ENCODE results near the gene TLR9. TPM values are rescaled to one million over a fixed set of nuclear protein-coding genes. Genes with fewer than 3 reads are reported as not detected.

The TLR9 gene
- total and polyA plus RNA-seq, 8 donors = 0.21 to 1.5 (median 0.41) TPM; not detected in 1

- no peaks in the 10 kb centered on the region for H3K9me3 ChIP-seq
- peaks cover 0 to 54% of the 10 kb centered on the region in 2 donors for H3K36me3 ChIP-seq
- TF ChIP-seq CTCF (IDR thresholded peaks at IDR 0.05) = no peak
- DNase-seq (no peak), ATAC-seq (no peak)
- H3K4me3 ChIP-seq = peak overlapping the region in 1 of 2 donors; percentile 10
- H3K27me3 ChIP-seq = no peaks in the 10 kb centered on the region
- peak overlapping the region; percentile 51 to 86 for H3K27ac ChIP-seq
- intact Hi-C loops (cut with DNase I) = no loop called here
- peaks cover 45 to 93% of the 10 kb centered on the region in 2 donors for H3K4me1 ChIP-seq
Measured at GRCh38 chr3:52200981-52201679, 24.3 kb downstream of the TLR9 start.

GRCh38 chr3:52198643-52199608 lies 26.5 kb downstream of the TLR9 start:
- H3K4me3 ChIP-seq = peak overlapping the region; percentile 66 to 97
- ATAC-seq (no peak), DNase-seq (peak in 1 of 4 donors; percentile 26)
- peaks cover 0 to 32% of the 10 kb centered on the region in 2 donors for H3K36me3 ChIP-seq
- H3K9me3 ChIP-seq = no peaks in the 10 kb centered on the region
- TF ChIP-seq CTCF (IDR thresholded peaks at IDR 0.05) = no peak
- H3K4me1 ChIP-seq = peaks cover 62 to 93% of the 10 kb centered on the region in 2 donors
- peak overlapping the region; percentile 86 to 87 for H3K27ac ChIP-seq
- intact Hi-C loops (cut with DNase I) = no loop called here
- no peaks in the 10 kb centered on the region for H3K27me3 ChIP-seq

GRCh38 chr3:52197842-52198625 lies 27.4 kb downstream of the TLR9 start, which contains the start of gene ALAS1:
TSS of gene ALAS1 (plus strand) at chr3:52198160. CDS start at chr3:52199242, 1,082 bp downstream.
- H3K4me3 ChIP-seq = peak within 1 kb of the TSS; percentile 66 to 97
- peaks cover 0 to 23% of the 10 kb centered on the region in 2 donors for H3K36me3 ChIP-seq
- peaks cover 62 to 84% of the 10 kb centered on the region in 2 donors for H3K4me1 ChIP-seq
- intact Hi-C loops (cut with DNase I) = no loop called here
- ATAC-seq (peak; percentile 79), DNase-seq (peak; percentile 92 to 98 (median 96))
- TF ChIP-seq CTCF (IDR thresholded peaks at IDR 0.05) = peak in 1 of 2 donors; percentile 47
- H3K27me3 ChIP-seq = no peaks in the 10 kb centered on the region
- H3K9me3 ChIP-seq = no peaks in the 10 kb centered on the region
- peak within 1 kb of the TSS; percentile 86 to 87 for H3K27ac ChIP-seq

GRCh38 chr3:52197499-52197841 lies 28.0 kb downstream of the TLR9 start:
- DNase-seq = no peak
- no peak for ATAC-seq
- peak overlapping the region; percentile 66 to 97 for H3K4me3 ChIP-seq
- H3K27me3 ChIP-seq = no peaks in the 10 kb centered on the region
- TF ChIP-seq CTCF (IDR thresholded peaks at IDR 0.05) = no peak
- H3K36me3 ChIP-seq = peaks cover 0 to 17% of the 10 kb centered on the region in 2 donors
- peaks cover 59 to 79% of the 10 kb centered on the region in 2 donors for H3K4me1 ChIP-seq
- H3K9me3 ChIP-seq = no peaks in the 10 kb centered on the region
- intact Hi-C loops (cut with DNase I) = no loop called here
- H3K27ac ChIP-seq = peak overlapping the region; percentile 86 to 87
